CD4-positive, CD25-positive, alpha-beta regulatory T cell (primary cell): Measurements from ENCODE around the gene CXCL6. TPM values are rescaled to one million over a fixed set of nuclear protein-coding genes. Genes with fewer than 3 reads are reported as not detected.

ENCODE experiments used
- ATAC-seq, 2 donors: fragments of 150-1000 bp; cut with Tn5 transposase; one replicate each; pipeline ENCODE4 v1.10.0; 2021; ENCODE audit warnings: low read depth in 2 of 2, moderate number of reproducible peaks in 2 of 2, moderate library complexity in 1 of 2
- DNase-seq, 3 donors: peaks; one replicate each; pipeline versions ENCODE4 v3.0.0 to v3.0.0-alpha.2; 2012 to 2022; ENCODE audit warnings: mixed read lengths in 1 of 3
- H3K27ac ChIP-seq: one replicate; pipeline ENCODE4 v1.7.0; 2013; ENCODE audit warnings: mild to moderate bottlenecking, low read length; ENCODE audit not compliant: insufficient read depth, poor library complexity, severe bottlenecking
- H3K27me3 ChIP-seq: one replicate; pipeline ENCODE4 v1.7.0; 2013; ENCODE audit warnings: low read length; ENCODE audit not compliant: control insufficient read depth, insufficient read depth
- H3K36me3 ChIP-seq: one replicate; pipeline ENCODE4 v1.7.0; 2013; ENCODE audit warnings: mild to moderate bottlenecking, low read length, moderate library complexity; ENCODE audit not compliant: control insufficient read depth, insufficient read depth
- H3K4me1 ChIP-seq: 2 replicates; pipeline ENCODE4 v1.7.0; 2013; ENCODE audit warnings: mild to moderate bottlenecking, low read length; ENCODE audit not compliant: insufficient read depth, control insufficient read depth, poor library complexity, severe bottlenecking
- H3K4me3 ChIP-seq: one replicate; pipeline ENCODE4 v1.7.0; 2013; ENCODE audit warnings: low read depth, mild to moderate bottlenecking, low read length, moderate library complexity
- H3K9me3 ChIP-seq, 2 experiments: 1 replicate in 1 of 2; 2 replicates in 1 of 2; pipeline ENCODE4 v1.7.0; 2013; ENCODE audit warnings: low read length in 2 of 2, mild to moderate bottlenecking in 1 of 2, moderate library complexity in 1 of 2; ENCODE audit not compliant: control insufficient read depth in 2 of 2
- H3K27ac Mint-ChIP-seq, 3 donors: one replicate each; pipeline ENCODE4 v1.8.0; 2020 to 2022; ENCODE audit warnings: mild to moderate bottlenecking in 3 of 3, mixed read lengths in 3 of 3, moderate library complexity in 2 of 3
- H3K27me3 Mint-ChIP-seq: one replicate; pipeline ENCODE4 v1.8.0; 2022; ENCODE audit warnings: mild to moderate bottlenecking, mixed read lengths
- H3K36me3 Mint-ChIP-seq: one replicate; pipeline ENCODE4 v1.8.0; 2020; ENCODE audit warnings: mixed read lengths
- H3K4me1 Mint-ChIP-seq, 4 donors: one replicate each; pipeline ENCODE4 v1.8.0; 2020 to 2022; ENCODE audit warnings: mixed read lengths in 4 of 4, mild to moderate bottlenecking in 1 of 4
- H3K4me3 Mint-ChIP-seq, 4 donors: one replicate each; pipeline ENCODE4 v1.8.0; 2020 to 2022; ENCODE audit warnings: mild to moderate bottlenecking in 4 of 4, mixed read lengths in 4 of 4, moderate library complexity in 3 of 4
- H3K9me3 Mint-ChIP-seq, 7 donors: one replicate each; pipeline ENCODE4 v1.8.0; 2020 to 2022; ENCODE audit warnings: mixed read lengths in 7 of 7, mild to moderate bottlenecking in 3 of 7, moderate library complexity in 2 of 7
- polyA plus RNA-seq, 4 donors: library from polyadenylated mRNA; unstranded; fragments of 300-500 nt; fragmentation: Illumina TruSeq; gene quantifications; one replicate each; pipeline ENCODE4 v1.2.3, GENCODE V29; 2021
- total RNA-seq: library from RNA; stranded (reverse); gene quantifications from one replicate; pipeline ENCODE4 v1.2.3, GENCODE V29; 2022

CXCL6 gene
- total and polyA plus RNA-seq, 5 donors from 2014 or later: not detected

DNA sequence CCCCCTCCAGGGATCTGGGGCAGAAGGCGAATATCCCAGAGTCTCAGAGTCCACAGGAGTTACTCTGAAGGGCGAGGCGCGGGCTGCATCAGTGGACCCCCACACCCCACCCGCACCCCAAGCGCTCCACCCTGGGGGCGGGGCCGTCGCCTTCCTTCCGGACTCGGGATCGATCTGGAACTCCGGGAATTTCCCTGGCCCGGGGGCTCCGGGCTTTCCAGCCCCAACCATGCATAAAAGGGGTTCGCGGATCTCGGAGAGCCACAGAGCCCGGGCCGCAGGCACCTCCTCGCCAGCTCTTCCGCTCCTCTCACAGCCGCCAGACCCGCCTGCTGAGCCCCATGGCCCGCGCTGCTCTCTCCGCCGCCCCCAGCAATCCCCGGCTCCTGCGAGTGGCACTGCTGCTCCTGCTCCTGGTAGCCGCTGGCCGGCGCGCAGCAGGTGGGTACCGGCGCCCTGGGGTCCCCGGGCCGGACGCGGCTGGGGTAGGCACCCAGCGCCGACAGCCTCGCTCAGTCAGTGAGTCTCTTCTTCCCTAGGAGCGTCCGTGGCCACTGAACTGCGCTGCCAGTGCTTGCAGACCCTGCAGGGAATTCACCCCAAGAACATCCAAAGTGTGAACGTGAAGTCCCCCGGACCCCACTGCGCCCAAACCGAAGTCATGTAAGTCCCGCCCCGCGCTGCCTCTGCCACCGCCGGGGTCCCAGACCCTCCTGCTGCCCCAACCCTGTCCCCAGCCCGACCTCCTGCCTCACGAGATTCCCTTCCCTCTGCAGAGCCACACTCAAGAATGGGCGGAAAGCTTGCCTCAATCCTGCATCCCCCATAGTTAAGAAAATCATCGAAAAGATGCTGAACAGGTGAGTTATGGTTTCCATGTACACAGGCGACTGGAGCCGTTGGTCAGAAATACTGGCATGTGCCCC, 32.9 kb downstream of the CXCL6 start, which contains the start of gene CXCL1:
Gene CXCL1 (plus strand): TSS at position 264 of the 926 bp plus-strand sequence. CDS start 78 bp downstream, at position 342.
- ATAC-seq (no peak), DNase-seq (no peak)
- Histone ChIP-seq H3K4me3 (no peak within 1 kb of the TSS), H3K27me3 (no peaks in the 10 kb centered on the region), H3K9me3 (no peaks in the 10 kb centered on the region), H3K4me1 (no peaks in the 10 kb centered on the region), H3K27ac (no peak within 1 kb of the TSS), H3K36me3 (no peaks in the 10 kb centered on the region)
- Mint-ChIP-seq H3K36me3 (no peaks in the 10 kb centered on the region), H3K9me3 (peaks cover 0 to 2% (median 0%) of the 10 kb centered on the region in 7 donors), H3K4me1 (no peaks in the 10 kb centered on the region), H3K4me3 (no peak within 1 kb of the TSS), H3K27ac (no peak within 1 kb of the TSS), H3K27me3 (peaks cover 16% of the 10 kb centered on the region)

DNA sequence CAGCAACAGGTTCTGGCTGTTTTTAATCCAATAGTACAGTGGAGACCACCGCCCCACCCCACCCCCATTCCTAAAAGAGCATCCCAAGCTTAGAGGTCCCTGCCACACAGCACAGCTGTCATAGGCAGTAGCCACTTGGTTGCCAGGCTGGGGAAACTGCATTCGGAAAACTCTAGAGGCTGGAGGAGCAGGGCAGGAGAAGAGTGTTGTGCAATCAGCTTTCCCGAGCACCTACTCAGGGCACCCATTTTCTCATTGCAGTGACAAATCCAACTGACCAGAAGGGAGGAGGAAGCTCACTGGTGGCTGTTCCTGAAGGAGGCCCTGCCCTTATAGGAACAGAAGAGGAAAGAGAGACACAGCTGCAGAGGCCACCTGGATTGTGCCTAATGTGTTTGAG, 33.8 kb downstream of the CXCL6 start:
- ATAC-seq (no peak), DNase-seq (no peak)
- Histone ChIP-seq H3K36me3 (no peaks in the 10 kb centered on the region), H3K27me3 (no peaks in the 10 kb centered on the region), H3K4me3 (no peak overlapping the region), H3K9me3 (no peaks in the 10 kb centered on the region), H3K27ac (no peak overlapping the region), H3K4me1 (no peaks in the 10 kb centered on the region)
- Mint-ChIP-seq H3K4me1 (no peaks in the 10 kb centered on the region), H3K9me3 (peaks cover 0 to 2% (median 0%) of the 10 kb centered on the region in 7 donors), H3K36me3 (no peaks in the 10 kb centered on the region), H3K4me3 (no peak overlapping the region), H3K27me3 (peaks cover 16% of the 10 kb centered on the region), H3K27ac (no peak overlapping the region)

DNA sequence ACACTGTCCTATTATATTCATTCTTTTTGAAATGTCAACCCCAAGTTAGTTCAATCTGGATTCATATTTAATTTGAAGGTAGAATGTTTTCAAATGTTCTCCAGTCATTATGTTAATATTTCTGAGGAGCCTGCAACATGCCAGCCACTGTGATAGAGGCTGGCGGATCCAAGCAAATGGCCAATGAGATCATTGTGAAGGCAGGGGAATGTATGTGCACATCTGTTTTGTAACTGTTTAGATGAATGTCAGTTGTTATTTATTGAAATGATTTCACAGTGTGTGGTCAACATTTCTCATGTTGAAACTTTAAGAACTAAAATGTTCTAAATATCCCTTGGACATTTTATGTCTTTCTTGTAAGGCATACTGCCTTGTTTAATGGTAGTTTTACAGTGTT, 34.3 kb downstream of the CXCL6 start:
- ATAC-seq (no peak), DNase-seq (no peak)
- H3K4me1 Mint-ChIP-seq: no peaks in the 10 kb centered on the region
- H3K9me3 ChIP-seq: no peaks in the 10 kb centered on the region
- H3K27me3 Mint-ChIP-seq: peaks cover 16% of the 10 kb centered on the region
- no peaks in the 10 kb centered on the region for H3K27me3 ChIP-seq
- no peaks in the 10 kb centered on the region for H3K4me1 ChIP-seq
- no peak overlapping the region for H3K4me3 Mint-ChIP-seq
- H3K36me3 Mint-ChIP-seq: no peaks in the 10 kb centered on the region
- H3K9me3 Mint-ChIP-seq: peaks cover 0 to 2% (median 0%) of the 10 kb centered on the region in 7 donors
- H3K27ac ChIP-seq: no peak overlapping the region
- H3K4me3 ChIP-seq: no peak overlapping the region
- H3K27ac Mint-ChIP-seq: no peak overlapping the region
- H3K36me3 ChIP-seq: no peaks in the 10 kb centered on the region

DNA sequence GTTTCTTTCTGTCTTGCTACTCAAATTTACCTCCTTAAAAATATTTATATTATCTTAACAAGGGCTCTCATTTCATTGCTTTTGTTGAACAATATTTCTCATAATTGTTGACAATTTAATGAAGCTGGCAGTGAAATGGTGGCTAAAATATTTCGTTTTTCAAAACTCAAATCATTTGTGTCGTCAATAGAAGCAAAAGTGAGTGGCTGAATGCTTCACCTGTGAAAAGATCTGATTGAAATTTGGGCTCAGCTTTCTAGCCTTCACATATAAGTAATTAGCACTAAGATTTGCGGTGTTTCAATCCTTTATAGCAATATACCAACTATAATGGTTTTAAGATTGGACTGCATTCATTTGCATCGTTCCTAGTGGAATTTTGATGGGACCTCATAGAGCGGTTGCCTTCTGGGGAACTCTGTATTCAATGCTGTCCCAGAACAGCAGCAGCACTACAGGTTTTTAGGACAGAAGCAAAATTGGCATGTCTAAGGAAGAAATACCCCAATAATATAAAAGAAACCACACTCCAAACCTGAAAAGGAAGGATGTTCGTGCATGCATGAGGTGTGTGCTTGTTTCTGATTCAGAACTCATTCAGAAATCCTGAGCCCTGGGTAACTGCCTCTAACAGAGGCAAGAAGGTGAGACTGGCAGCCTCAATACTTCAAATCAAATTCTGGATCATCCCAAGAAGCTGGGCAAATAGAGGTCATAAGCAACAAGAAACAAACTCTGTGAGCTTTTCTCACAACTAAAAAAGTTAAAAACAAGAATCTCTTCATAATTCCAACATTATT, 35.2 kb downstream of the CXCL6 start:
- H3K4me3 Mint-ChIP-seq: no peak overlapping the region
- H3K9me3 ChIP-seq: no peaks in the 10 kb centered on the region
- peaks cover 16% of the 10 kb centered on the region for H3K27me3 Mint-ChIP-seq
- no peaks in the 10 kb centered on the region for H3K4me1 Mint-ChIP-seq
- H3K4me3 ChIP-seq: no peak overlapping the region
- no peak overlapping the region for H3K27ac Mint-ChIP-seq
- H3K36me3 Mint-ChIP-seq: no peaks in the 10 kb centered on the region
- no peak overlapping the region for H3K27ac ChIP-seq
- H3K9me3 Mint-ChIP-seq: peaks cover 0 to 2% (median 0%) of the 10 kb centered on the region in 7 donors
- no peak for ATAC-seq
- no peaks in the 10 kb centered on the region for H3K36me3 ChIP-seq
- no peak for DNase-seq
- H3K4me1 ChIP-seq: no peaks in the 10 kb centered on the region
- H3K27me3 ChIP-seq: no peaks in the 10 kb centered on the region

DNA sequence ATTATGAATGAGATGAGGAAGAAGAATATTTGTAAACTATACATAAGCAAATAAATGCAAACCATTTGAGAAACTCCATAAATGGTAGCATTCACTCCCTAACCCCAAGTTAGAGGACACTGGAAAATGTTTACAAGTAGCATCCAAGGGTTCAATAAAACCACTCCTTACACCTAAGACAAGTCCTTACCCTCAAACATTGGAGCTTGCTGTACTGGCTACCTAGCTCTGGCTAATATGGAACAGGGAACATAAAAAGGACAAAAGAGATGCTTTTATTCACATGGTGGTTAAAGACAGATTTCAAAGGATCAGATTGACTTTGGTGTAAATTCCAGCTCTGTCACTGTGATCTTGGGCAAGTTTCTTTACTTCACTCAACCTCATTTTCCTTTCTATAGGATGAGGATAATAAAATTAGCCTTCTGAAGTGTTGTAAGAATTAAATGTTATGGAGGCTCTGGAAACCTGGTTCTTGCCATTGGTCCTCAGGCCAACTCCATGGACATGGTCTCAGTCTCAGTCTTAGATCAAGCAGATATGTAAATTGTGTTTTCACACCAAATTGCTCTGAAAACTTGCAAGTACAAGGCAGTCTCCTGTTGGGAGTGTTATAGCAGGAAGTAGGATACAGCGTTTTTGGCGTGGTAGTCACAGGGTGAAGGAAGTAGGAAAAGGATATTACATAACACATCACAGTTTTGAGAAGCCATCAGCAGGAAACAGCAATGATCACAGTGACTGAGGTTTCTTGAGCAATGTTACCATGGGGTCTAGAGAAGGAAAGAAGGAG, 36.0 kb downstream of the CXCL6 start:
- H3K27me3 ChIP-seq: no peaks in the 10 kb centered on the region
- H3K27ac Mint-ChIP-seq: no peak overlapping the region
- peaks cover 0 to 3% (median 0%) of the 10 kb centered on the region in 7 donors for H3K9me3 Mint-ChIP-seq
- peaks cover 16% of the 10 kb centered on the region for H3K27me3 Mint-ChIP-seq
- no peaks in the 10 kb centered on the region for H3K4me1 ChIP-seq
- no peaks in the 10 kb centered on the region for H3K9me3 ChIP-seq
- no peaks in the 10 kb centered on the region for H3K36me3 Mint-ChIP-seq
- no peak overlapping the region for H3K4me3 ChIP-seq
- no peak for ATAC-seq
- H3K4me1 Mint-ChIP-seq: no peaks in the 10 kb centered on the region
- no peak for DNase-seq
- H3K27ac ChIP-seq: no peak overlapping the region
- H3K36me3 ChIP-seq: no peaks in the 10 kb centered on the region
- no peak overlapping the region for H3K4me3 Mint-ChIP-seq

DNA sequence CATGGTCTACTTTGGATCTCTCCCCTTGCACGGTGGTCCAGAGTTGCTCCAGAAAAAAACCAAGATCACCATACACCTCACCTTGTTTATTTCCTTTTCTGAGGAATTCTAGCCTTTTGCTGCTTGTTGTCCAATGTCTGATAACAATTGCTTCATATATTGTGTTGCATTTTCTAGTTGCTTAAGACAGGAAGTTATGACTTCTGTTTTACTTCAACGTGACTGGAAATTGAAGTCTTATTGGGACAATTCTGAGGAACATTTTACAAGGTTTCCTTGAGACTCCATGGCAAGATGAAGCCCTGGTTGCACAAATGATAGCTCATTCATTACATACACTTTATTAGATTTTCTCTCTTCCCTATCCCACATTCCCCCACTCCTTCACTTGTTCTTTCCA, 37.9 kb downstream of the CXCL6 start:
- ATAC-seq (no peak), DNase-seq (no peak)
- no peak overlapping the region for H3K4me3 Mint-ChIP-seq
- Histone ChIP-seq H3K27me3 (no peaks in the 10 kb centered on the region), H3K9me3 (no peaks in the 10 kb centered on the region), H3K4me3 (no peak overlapping the region), H3K36me3 (no peaks in the 10 kb centered on the region), H3K4me1 (no peaks in the 10 kb centered on the region), H3K27ac (no peak overlapping the region)
- H3K4me1 Mint-ChIP-seq: no peaks in the 10 kb centered on the region
- H3K36me3 Mint-ChIP-seq: no peaks in the 10 kb centered on the region
- no peak overlapping the region for H3K27ac Mint-ChIP-seq
- H3K27me3 Mint-ChIP-seq: peaks cover 4% of the 10 kb centered on the region
- H3K9me3 Mint-ChIP-seq: peaks cover 0 to 6% (median 0%) of the 10 kb centered on the region in 7 donors

DNA sequence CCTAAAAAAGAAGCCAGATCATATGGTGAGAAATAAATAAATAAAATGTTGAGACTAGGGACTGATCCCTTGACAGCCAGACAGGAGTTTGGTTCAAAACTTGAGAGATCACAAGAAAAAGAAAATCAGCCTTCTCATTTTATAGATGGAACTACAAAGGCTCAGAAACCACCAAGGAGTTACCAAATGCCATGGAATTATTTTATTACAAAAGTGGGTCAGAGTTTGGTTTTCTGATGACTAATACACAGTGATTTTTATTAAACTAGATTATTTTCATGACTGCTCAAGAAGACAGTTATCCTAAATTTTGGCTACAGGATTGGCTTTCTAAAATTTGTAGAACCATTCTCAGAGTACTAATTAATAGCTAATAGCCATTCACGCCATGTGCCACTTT, 38.9 kb downstream of the CXCL6 start:
- Histone ChIP-seq H3K4me3 (no peak overlapping the region), H3K27ac (no peak overlapping the region), H3K4me1 (no peaks in the 10 kb centered on the region), H3K27me3 (no peaks in the 10 kb centered on the region), H3K36me3 (no peaks in the 10 kb centered on the region), H3K9me3 (no peaks in the 10 kb centered on the region)
- ATAC-seq (no peak), DNase-seq (no peak)
- Mint-ChIP-seq H3K27me3 (peaks cover 4% of the 10 kb centered on the region), H3K9me3 (peaks cover 0 to 6% (median 0%) of the 10 kb centered on the region in 7 donors), H3K36me3 (no peaks in the 10 kb centered on the region), H3K27ac (no peak overlapping the region), H3K4me3 (no peak overlapping the region), H3K4me1 (no peaks in the 10 kb centered on the region)
